Common myeloid progenitor, CD34-positive (primary cell): ENCODE measurements around the gene DPP3.
"Not testable (repeated sequence)": the region's sequence is repeated elsewhere in the genome, so short reads cannot be mapped to it uniquely, and the experiment has no call there.

Experiments
- CTCF ChIA-PET: fragments of 350-600 bp; sonication (Branson Sonifier 250); formaldehyde crosslinking; loops from one replicate; lab custom pipeline; 2021; ENCODE audit warnings: antibody characterized with exemption; lab: Charles Lee
- POLR2A ChIA-PET: fragments of 350-600 bp; sonication (Branson Sonifier 250); formaldehyde crosslinking; loops from one replicate; lab custom pipeline; 2021; ENCODE audit warnings: antibody characterized with exemption; lab: Charles Lee
- DNase-seq, 3 donors: peaks; one replicate each; pipeline versions ENCODE4 v3.0.0 to v3.0.0-alpha.2; 2013
- H3K27ac ChIP-seq, 2 experiments: 1 replicate in 1 of 2; 2 replicates in 1 of 2; pipeline ENCODE4 v1.7.0; 2013; ENCODE audit warnings: inconsistent platforms in 2 of 2, low read length in 2 of 2, mild to moderate bottlenecking in 2 of 2, low read depth in 1 of 2, moderate library complexity in 1 of 2; ENCODE audit not compliant: severe bottlenecking in 2 of 2, insufficient read depth in 1 of 2, poor library complexity in 1 of 2
- H3K27me3 ChIP-seq, 5 experiments: replicated peaks in 2 of 5; 1 replicate in 3 of 5; 2 replicates in 2 of 5; pipeline versions ENCODE4 v1.6.1 to v1.7.0; 2013; ENCODE audit warnings: low read length in 4 of 5, mild to moderate bottlenecking in 2 of 5, moderate library complexity in 2 of 5, inconsistent platforms in 1 of 5; ENCODE audit not compliant: insufficient read depth in 5 of 5, control insufficient read depth in 4 of 5
- H3K36me3 ChIP-seq, 4 experiments: 1 replicate in 2 of 4; 2 replicates in 2 of 4; pipeline versions ENCODE4 v1.6.1 to v1.7.0; 2013; ENCODE audit warnings: low read length in 3 of 4, control low read depth in 1 of 4, mild to moderate bottlenecking in 1 of 4; ENCODE audit not compliant: control insufficient read depth in 4 of 4, insufficient read depth in 4 of 4
- H3K4me1 ChIP-seq, 4 experiments: 1 replicate in 3 of 4; 2 replicates in 1 of 4; pipeline versions ENCODE4 v1.6.1 to v1.7.1; 2013; ENCODE audit warnings: low read length in 3 of 4, mild to moderate bottlenecking in 3 of 4, control low read depth in 1 of 4, inconsistent platforms in 1 of 4, moderate library complexity in 1 of 4; ENCODE audit not compliant: control insufficient read depth in 4 of 4, insufficient read depth in 4 of 4; ENCODE audit errors: control extremely low read depth in 1 of 4
- H3K4me3 ChIP-seq, 7 experiments: 1 replicate in 4 of 7; 2 replicates in 3 of 7; pipeline versions ENCODE4 v1.5.1 to v1.7.0; 2013; ENCODE audit warnings: mild to moderate bottlenecking in 7 of 7, low read length in 6 of 7, moderate library complexity in 6 of 7, inconsistent platforms in 2 of 7, low read depth in 2 of 7, control low read depth in 1 of 7; ENCODE audit not compliant: insufficient read depth in 4 of 7, control insufficient read depth in 1 of 7; ENCODE audit errors: extremely low read depth in 1 of 7
- H3K9me3 ChIP-seq, 5 experiments: 1 replicate in 4 of 5; 2 replicates in 1 of 5; pipeline versions ENCODE4 v1.6.1 to v1.7.1; 2013; ENCODE audit warnings: low read length in 4 of 5, mild to moderate bottlenecking in 2 of 5, inconsistent platforms in 1 of 5, low read depth in 1 of 5, moderate library complexity in 1 of 5; ENCODE audit not compliant: control insufficient read depth in 4 of 5, insufficient read depth in 2 of 5; ENCODE audit errors: control extremely low read depth in 1 of 5
- WGBS: methylation state at CpG from one replicate; pipeline ENCODE4 v1.1.5; 2013; ENCODE audit not compliant: insufficient coverage; 5-methylcytosine and 5-hydroxymethylcytosine counted together

The DPP3 gene

GRCh38 chr11:66542362-66542761, 62.1 kb downstream of the DPP3 start:
- Histone ChIP-seq H3K36me3 (peaks cover 9 to 44% (median 28%) of the 10 kb centered on the region in 4 experiments), H3K4me1 (peaks cover 13 to 40% (median 31%) of the 10 kb centered on the region in 4 experiments), H3K9me3 (no peaks in the 10 kb centered on the region), H3K27me3 (peaks cover 0 to 3% (median 0%) of the 10 kb centered on the region in 5 experiments), H3K27ac (peak overlapping the region in 1 of 2 experiments; percentile 62), H3K4me3 (no peak overlapping the region)
- CTCF ChIA-PET: interaction anchor here (0.7 to 3.1 kb wide), 6 partner anchors 9 to 138 kb away, joined by 3 to 8 read pairs (median 3); no protein-coding TSS in a partner anchor
- POLR2A ChIA-PET: no interaction called here
- WGBS: 86% methylated on average over 10 of the region's 10 CpGs
- DNase-seq: no peak

- Histone ChIP-seq H3K36me3 (peaks cover 9 to 40% (median 27%) of the 10 kb centered on the region in 4 experiments), H3K4me3 (peak overlapping the region in 6 of 7 experiments; percentile 30 to 88 (median 58)), H3K27me3 (peaks cover 0 to 3% (median 0%) of the 10 kb centered on the region in 5 experiments), H3K27ac (peak overlapping the region; percentile 40 to 77), H3K4me1 (peaks cover 13 to 40% (median 31%) of the 10 kb centered on the region in 4 experiments), H3K9me3 (no peaks in the 10 kb centered on the region)
- CTCF ChIA-PET: interaction anchor here (1.0 to 3.1 kb wide), 8 partner anchors 10 to 137 kb away, joined by 3 to 8 read pairs (median 4); partner anchors contain the start of gene RBM4B
- WGBS: 20% methylated on average over 26 of the region's 26 CpGs
- peak; percentile 89 to 94 (median 92) for DNase-seq
- POLR2A ChIA-PET: interaction anchor here (0.5 to 1.5 kb wide), 2 partner anchors 96 to 135 kb away, joined by 3 to 7 read pairs; partner anchors contain the start of gene RBM4B
Observed at GRCh38 chr11:66543263-66544107, 63.3 kb downstream of the DPP3 start.

- ChIA-PET CTCF (interaction anchor here (1.0 to 1.8 kb wide), 6 partner anchors 15 to 281 kb away, joined by 3 to 5 read pairs (median 4); partner anchors contain the start of genes CCDC87, CCS and RBM4), POLR2A (interaction anchor here (1.3 to 1.9 kb wide), 2 partner anchors 94 to 133 kb away, joined by 7 to 11 read pairs; partner anchors contain the start of genes RBM4 and RBM4B)
- H3K36me3 ChIP-seq: peaks cover 2 to 25% (median 17%) of the 10 kb centered on the region in 4 experiments
- H3K4me3 ChIP-seq: peak overlapping the region in 6 of 7 experiments; percentile 65 to 92 (median 79)
- not testable (repeated sequence) for H3K9me3 ChIP-seq, H3K27me3 ChIP-seq, DNase-seq
- WGBS: 80% methylated on average over 14 of the region's 14 CpGs
- H3K27ac ChIP-seq: peak overlapping the region in 1 of 2 experiments; percentile 88
- peaks cover 13 to 40% (median 31%) of the 10 kb centered on the region in 4 experiments for H3K4me1 ChIP-seq
Observed at GRCh38 chr11:66544952-66545351, 64.7 kb downstream of the DPP3 start.

GRCh38 chr11:66545701-66546367, 65.6 kb downstream of the DPP3 start, which contains the start of gene ZDHHC24:
TSS of gene ZDHHC24 (minus strand) at chr11:66546048. CDS start at chr11:66546003, 45 bp downstream.
- ChIA-PET POLR2A (interaction anchor here (1.0 to 1.9 kb wide), 5 partner anchors 66 to 132 kb away, joined by 3 to 11 read pairs (median 3); partner anchors contain the start of genes DPP3, RBM4 and RBM4B), CTCF (interaction anchor here (0.6 to 2.0 kb wide), 12 partner anchors 10 to 280 kb away, joined by 3 to 5 read pairs (median 4); partner anchors contain the start of genes CCDC87, CCS, CTSF and RBM4)
- Histone ChIP-seq H3K27me3 (peaks cover 0 to 9% (median 0%) of the 10 kb centered on the region in 5 experiments), H3K4me1 (peaks cover 13 to 40% (median 31%) of the 10 kb centered on the region in 4 experiments), H3K4me3 (peak within 1 kb of the TSS; percentile 51 to 92 (median 78)), H3K27ac (peak within 1 kb of the TSS; percentile 54 to 88), H3K36me3 (peaks cover under 1 to 21% (median 17%) of the 10 kb centered on the region in 4 experiments), H3K9me3 (no peaks in the 10 kb centered on the region)
- 0% methylated on average over 68 of the region's 71 CpGs for WGBS
- peak; percentile 91 to 95 (median 95) for DNase-seq

GRCh38 chr11:66546368-66546965, 66.2 kb downstream of the DPP3 start, which contains the start of gene ACTN3:
TSS of gene ACTN3 (plus strand) at chr11:66546903. CDS start at chr11:66546938, 35 bp downstream.
- 7% methylated on average over 21 of the region's 37 CpGs for WGBS
- H3K4me3 ChIP-seq: peak within 1 kb of the TSS; percentile 51 to 92 (median 78)
- POLR2A ChIA-PET: interaction anchor here (1.0 to 1.9 kb wide), 5 partner anchors 66 to 132 kb away, joined by 3 to 11 read pairs (median 3); partner anchors contain the start of genes DPP3, RBM4 and RBM4B
- H3K9me3 ChIP-seq: no peaks in the 10 kb centered on the region
- H3K36me3 ChIP-seq: peaks cover 0 to 17% (median 15%) of the 10 kb centered on the region in 4 experiments
- peaks cover 0 to 9% (median 0%) of the 10 kb centered on the region in 5 experiments for H3K27me3 ChIP-seq
- DNase-seq: no peak
- H3K27ac ChIP-seq: peak within 1 kb of the TSS; percentile 54 to 88
- CTCF ChIA-PET: interaction anchor here (0.9 to 2.0 kb wide), 7 partner anchors 9 to 166 kb away, joined by 3 to 5 read pairs (median 4); partner anchors contain the start of genes CCDC87, CCS and CTSF
- H3K4me1 ChIP-seq: peaks cover 13 to 40% (median 31%) of the 10 kb centered on the region in 4 experiments
